ENCODE results near the gene NLK. TPM values are rescaled to one million over a fixed set of nuclear protein-coding genes. Genes with fewer than 3 reads are reported as not detected.

Gene NLK
- total and polyA plus RNA-seq, 2 donors (not counting 1 experiment from before 2014, with no cell fraction given): 14.4 to 16.1 TPM

DNA sequence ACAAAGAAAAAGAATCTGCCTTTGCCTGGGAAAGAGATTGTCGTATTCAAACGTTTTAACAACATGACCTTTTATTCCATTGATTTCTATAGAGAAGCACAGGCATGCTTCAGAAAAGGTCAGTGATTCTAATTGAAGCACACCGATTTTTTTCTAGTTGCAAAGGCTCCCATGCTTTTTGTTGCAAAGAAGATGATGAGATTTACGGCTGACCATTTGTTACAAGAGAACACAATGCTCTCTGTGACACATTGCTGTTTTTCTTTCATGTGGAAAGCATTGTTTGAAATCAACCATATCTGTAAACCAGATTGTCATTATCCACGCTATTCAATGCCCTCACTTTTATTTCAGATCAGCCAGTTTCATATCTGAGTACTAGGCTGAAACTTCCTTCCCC is 99.8 kb downstream of the NLK start:
- no peak for DNase-seq (ENCODE audit: low read depth in 2 of 2)
- peaks cover 2% of the 10 kb centered on the region for H3K4me1 ChIP-seq (ENCODE audit: control insufficient read depth, extremely low read depth, insufficient read depth, low read length)
- no peak overlapping the region for H3K9ac ChIP-seq (ENCODE audit: insufficient read depth, low read length)
- H3K36me3 ChIP-seq (ENCODE audit: control insufficient read depth, insufficient read depth, low read length): no peaks in the 10 kb centered on the region
- no peak overlapping the region for H3K4me2 ChIP-seq (ENCODE audit: extremely low read depth, insufficient read depth, low read length)
- no peaks in the 10 kb centered on the region for H3K27me3 ChIP-seq (ENCODE audit: control insufficient read depth, insufficient read depth, low read length)
- H3K79me2 ChIP-seq (ENCODE audit: control insufficient read depth, insufficient read depth, low read length): no peaks in the 10 kb centered on the region
- no peak overlapping the region for H3K27ac ChIP-seq (ENCODE audit: insufficient read depth, low read length)
- H3K9me3 ChIP-seq (ENCODE audit: control insufficient read depth, insufficient read depth, low read depth, low read length): no peaks in the 10 kb centered on the region
- H2AFZ ChIP-seq (ENCODE audit: low read length): no peak overlapping the region
- no peaks in the 10 kb centered on the region for H4K20me1 ChIP-seq (ENCODE audit: control insufficient read depth, extremely low read depth, insufficient read depth, low read length)
- no peak overlapping the region for H3K4me3 ChIP-seq (replicated peaks in 1 of 4; ENCODE audit: control extremely low read depth in 1 of 4, insufficient read depth in 1 of 4, low read depth in 3 of 4, low read length in 4 of 4)
- TF ChIP-seq, protein P1, sequence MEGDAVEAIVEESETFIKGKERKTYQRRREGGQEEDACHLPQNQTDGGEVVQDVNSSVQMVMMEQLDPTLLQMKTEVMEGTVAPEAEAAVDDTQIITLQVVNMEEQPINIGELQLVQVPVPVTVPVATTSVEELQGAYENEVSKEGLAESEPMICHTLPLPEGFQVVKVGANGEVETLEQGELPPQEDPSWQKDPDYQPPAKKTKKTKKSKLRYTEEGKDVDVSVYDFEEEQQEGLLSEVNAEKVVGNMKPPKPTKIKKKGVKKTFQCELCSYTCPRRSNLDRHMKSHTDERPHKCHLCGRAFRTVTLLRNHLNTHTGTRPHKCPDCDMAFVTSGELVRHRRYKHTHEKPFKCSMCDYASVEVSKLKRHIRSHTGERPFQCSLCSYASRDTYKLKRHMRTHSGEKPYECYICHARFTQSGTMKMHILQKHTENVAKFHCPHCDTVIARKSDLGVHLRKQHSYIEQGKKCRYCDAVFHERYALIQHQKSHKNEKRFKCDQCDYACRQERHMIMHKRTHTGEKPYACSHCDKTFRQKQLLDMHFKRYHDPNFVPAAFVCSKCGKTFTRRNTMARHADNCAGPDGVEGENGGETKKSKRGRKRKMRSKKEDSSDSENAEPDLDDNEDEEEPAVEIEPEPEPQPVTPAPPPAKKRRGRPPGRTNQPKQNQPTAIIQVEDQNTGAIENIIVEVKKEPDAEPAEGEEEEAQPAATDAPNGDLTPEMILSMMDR (conservative IDR thresholded peaks at IDR 0.05 in 1 of 2, IDR thresholded peaks at IDR 0.05 in 1 of 2; ENCODE audit: low read depth in 1 of 2, low read length in 2 of 2): no peak
- no peak for TF ChIP-seq EZH2 (IDR thresholded peaks at IDR 0.05; ENCODE audit: low read length, missing control alignments)

DNA sequence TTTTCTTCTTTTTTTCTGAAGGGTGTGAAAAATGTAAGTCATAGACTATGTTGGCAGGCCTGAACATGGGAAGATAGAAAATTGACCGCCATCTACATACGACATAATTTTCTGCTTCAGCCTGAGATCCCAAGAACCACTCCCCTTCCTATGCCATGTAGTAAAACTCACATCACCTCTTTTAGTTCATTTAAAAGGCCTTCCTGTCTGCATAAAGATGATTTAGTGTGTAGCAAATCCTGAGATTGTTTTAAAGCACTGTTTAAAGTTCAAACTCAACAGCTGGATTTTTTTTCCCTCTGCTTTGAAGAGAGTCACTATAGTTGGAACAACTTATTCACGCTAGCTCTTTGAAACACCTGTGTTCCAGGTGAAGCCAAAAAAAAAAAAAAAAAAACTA is 101.5 kb downstream of the NLK start:
- no peak for TF ChIP-seq EZH2 (IDR thresholded peaks at IDR 0.05; ENCODE audit: low read length, missing control alignments)
- TF ChIP-seq, protein P1 (conservative IDR thresholded peaks at IDR 0.05 in 1 of 2, IDR thresholded peaks at IDR 0.05 in 1 of 2; ENCODE audit: low read depth in 1 of 2, low read length in 2 of 2): no peak
- Histone ChIP-seq H3K4me1 (ENCODE audit: control insufficient read depth, extremely low read depth, insufficient read depth, low read length) (peaks cover 2% of the 10 kb centered on the region), H3K36me3 (ENCODE audit: control insufficient read depth, insufficient read depth, low read length) (no peaks in the 10 kb centered on the region), H3K9me3 (ENCODE audit: control insufficient read depth, insufficient read depth, low read depth, low read length) (no peaks in the 10 kb centered on the region), H3K9ac (ENCODE audit: insufficient read depth, low read length) (no peak overlapping the region), H3K4me2 (ENCODE audit: extremely low read depth, insufficient read depth, low read length) (no peak overlapping the region), H3K27ac (ENCODE audit: insufficient read depth, low read length) (no peak overlapping the region), H3K79me2 (ENCODE audit: control insufficient read depth, insufficient read depth, low read length) (no peaks in the 10 kb centered on the region), H4K20me1 (ENCODE audit: control insufficient read depth, extremely low read depth, insufficient read depth, low read length) (no peaks in the 10 kb centered on the region), H2AFZ (ENCODE audit: low read length) (no peak overlapping the region), H3K4me3 (replicated peaks in 1 of 4; ENCODE audit: control extremely low read depth in 1 of 4, insufficient read depth in 1 of 4, low read depth in 3 of 4, low read length in 4 of 4) (no peak overlapping the region), H3K27me3 (ENCODE audit: control insufficient read depth, insufficient read depth, low read length) (no peaks in the 10 kb centered on the region)
- no peak for DNase-seq (ENCODE audit: low read depth in 2 of 2)

DNA sequence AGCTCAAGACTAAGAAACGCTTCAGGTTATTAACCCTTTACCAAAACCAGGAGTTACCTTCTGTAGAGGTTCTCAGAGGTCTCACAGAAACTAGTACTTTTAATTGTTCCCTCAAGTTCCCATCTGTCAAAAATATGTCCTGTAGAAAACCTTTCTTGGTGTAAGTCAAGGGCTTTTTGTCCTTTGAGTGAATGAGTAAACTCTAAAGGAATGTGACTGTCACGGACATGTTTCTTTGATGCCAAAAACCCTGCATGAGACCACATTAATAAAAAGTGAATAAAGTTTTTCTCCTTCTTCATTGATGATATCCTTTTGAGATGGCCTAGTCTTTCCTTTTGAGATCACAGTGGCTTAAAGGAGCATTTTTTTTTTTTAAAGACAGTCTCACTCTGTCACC is 102.9 kb downstream of the NLK start:
- Histone ChIP-seq H3K36me3 (ENCODE audit: control insufficient read depth, insufficient read depth, low read length) (no peaks in the 10 kb centered on the region), H4K20me1 (ENCODE audit: control insufficient read depth, extremely low read depth, insufficient read depth, low read length) (no peaks in the 10 kb centered on the region), H3K27ac (ENCODE audit: insufficient read depth, low read length) (no peak overlapping the region), H3K9ac (ENCODE audit: insufficient read depth, low read length) (no peak overlapping the region), H3K4me3 (replicated peaks in 1 of 4; ENCODE audit: control extremely low read depth in 1 of 4, insufficient read depth in 1 of 4, low read depth in 3 of 4, low read length in 4 of 4) (no peak overlapping the region), H3K79me2 (ENCODE audit: control insufficient read depth, insufficient read depth, low read length) (no peaks in the 10 kb centered on the region), H3K4me2 (ENCODE audit: extremely low read depth, insufficient read depth, low read length) (no peak overlapping the region), H2AFZ (ENCODE audit: low read length) (no peak overlapping the region), H3K27me3 (ENCODE audit: control insufficient read depth, insufficient read depth, low read length) (no peaks in the 10 kb centered on the region), H3K9me3 (ENCODE audit: control insufficient read depth, insufficient read depth, low read depth, low read length) (no peaks in the 10 kb centered on the region), H3K4me1 (ENCODE audit: control insufficient read depth, extremely low read depth, insufficient read depth, low read length) (peaks cover 2% of the 10 kb centered on the region)
- DNase-seq (ENCODE audit: low read depth in 2 of 2): peak in 1 of 2 donors; percentile 61
- TF ChIP-seq, protein P1 (conservative IDR thresholded peaks at IDR 0.05 in 1 of 2, IDR thresholded peaks at IDR 0.05 in 1 of 2; ENCODE audit: low read depth in 1 of 2, low read length in 2 of 2): no peak
- TF ChIP-seq EZH2 (IDR thresholded peaks at IDR 0.05; ENCODE audit: low read length, missing control alignments): no peak

Measured in fibroblast of lung (primary cell).